CD4-positive, alpha-beta T cell treated with Interleukin-1 beta for 1 hour (primary cell): Measurements from ENCODE around the gene ASIP.
A peak's percentile ranks its signal among the peaks of the same experiment; 100 is the strongest.
"Not testable (repeated sequence)": the region's sequence is repeated elsewhere in the genome, so short reads cannot be mapped to it uniquely, and the experiment has no call there.

ENCODE experiments used
- DNase-seq, 2 donors: peaks; one replicate each; pipeline ENCODE4 v3.0.0-alpha.2; 2020 to 2022

ASIP gene, protein sequence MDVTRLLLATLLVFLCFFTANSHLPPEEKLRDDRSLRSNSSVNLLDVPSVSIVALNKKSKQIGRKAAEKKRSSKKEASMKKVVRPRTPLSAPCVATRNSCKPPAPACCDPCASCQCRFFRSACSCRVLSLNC

GRCh38 chr20:34240693-34241615, at the start of gene ASIP:
TSS of gene ASIP (plus strand) at chr20:34241423. CDS start at chr20:34260375, 18,952 bp downstream.
- DNase-seq: no peak

DNA sequence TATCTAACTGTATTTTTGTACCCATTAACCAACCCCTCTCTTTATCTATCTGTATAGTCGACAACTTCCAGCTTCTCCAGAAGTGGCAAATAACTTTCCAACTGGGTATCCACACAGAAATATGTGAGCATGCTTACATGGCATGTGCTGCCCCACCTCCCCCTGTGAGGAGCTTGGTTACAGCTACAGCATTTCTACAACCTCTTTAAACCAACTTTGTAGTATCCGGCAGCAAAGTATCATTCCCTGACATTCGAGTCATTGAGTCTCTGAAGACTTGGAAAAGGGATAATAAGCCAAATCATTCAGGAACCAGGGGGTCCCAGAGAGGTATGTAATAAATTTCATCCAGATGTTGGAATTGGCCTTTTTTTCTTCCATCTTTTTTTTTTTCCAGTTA, 48.2 kb upstream of the ASIP start:
- no peak for DNase-seq

DNA sequence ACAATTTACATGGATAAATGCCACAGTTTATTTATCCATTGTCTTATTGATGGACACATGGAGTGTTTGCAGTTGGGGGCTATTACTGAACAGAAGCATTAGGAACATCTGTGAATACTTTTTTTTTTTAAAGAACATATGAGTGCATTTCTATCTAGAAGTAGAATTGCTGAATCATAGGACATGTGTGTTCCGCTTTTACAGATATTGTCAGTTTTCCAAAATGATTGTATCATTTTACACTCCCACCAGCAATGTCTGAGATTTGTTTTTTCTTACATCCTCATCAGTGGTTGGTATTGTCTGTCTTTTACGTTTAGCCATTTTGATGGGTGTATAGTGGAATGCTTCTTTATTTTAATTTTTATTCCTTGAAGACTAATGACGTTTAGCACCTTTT, 42.0 kb upstream of the ASIP start:
- no peak for DNase-seq

- DNase-seq: no peak
Observed at GRCh38 chr20:34200023-34200422, 41.2 kb upstream of the ASIP start.

GRCh38 chr20:34201531-34201930, 39.7 kb upstream of the ASIP start:
- no peak for DNase-seq

DNA sequence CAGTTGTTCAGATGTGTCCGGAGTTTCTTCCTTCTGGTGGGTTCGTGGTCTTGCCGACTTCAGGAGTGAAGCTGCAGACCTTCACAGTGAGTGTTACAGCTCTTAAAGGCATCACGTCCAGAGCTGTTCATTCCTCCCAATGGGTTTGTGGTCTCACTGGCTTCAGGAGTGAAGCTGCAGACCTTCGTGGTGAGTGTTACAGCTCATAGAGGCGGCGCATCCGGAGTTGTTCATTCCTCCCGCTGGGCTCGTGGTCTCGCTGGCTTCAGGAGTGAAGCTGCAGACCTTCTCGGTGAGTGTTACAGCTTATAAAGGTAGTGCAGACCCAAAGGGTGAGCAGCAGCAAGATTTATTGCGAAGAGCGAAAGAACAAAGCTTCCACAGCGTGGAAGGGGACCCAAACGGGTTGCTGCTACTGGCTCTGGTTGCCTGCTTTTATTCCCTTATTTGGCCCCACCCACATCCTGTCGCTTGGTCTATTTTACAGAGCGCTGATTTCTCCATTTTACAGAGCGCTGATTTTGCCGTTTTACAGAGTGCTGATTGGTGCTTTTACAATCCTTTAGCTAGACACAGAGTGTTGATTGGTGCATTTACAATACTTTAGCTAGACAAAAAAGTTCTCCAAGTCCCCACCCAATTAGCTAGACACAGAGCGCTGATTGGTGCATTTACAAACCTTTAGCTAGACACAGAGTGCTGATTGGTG, 35.9 kb upstream of the ASIP start:
- peak in 1 of 2 donors; percentile 1 for DNase-seq

- no peak for DNase-seq
Observed at GRCh38 chr20:34209111-34209510, 32.1 kb upstream of the ASIP start.

DNA sequence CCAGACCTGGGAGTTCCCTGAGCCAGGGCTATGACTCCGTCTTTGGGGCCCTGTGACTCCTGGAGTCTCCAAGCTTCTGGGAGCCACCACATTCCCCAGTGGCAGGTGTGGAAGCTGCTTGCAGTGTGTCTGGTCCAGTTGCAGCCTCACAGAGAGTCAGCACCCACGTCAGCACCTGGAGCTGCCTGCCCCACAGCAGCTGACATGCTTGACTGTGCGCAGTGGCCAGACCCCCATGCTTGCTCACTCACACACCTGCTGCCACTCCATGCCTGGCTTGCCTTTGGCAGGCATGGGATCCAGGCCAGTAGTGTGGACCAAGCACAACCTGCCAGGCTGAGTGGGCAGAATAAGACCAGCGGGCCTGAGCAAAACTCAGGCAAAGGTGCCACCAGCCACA, 31.0 kb upstream of the ASIP start:
- no peak for DNase-seq

GRCh38 chr20:34211591-34211990, 29.6 kb upstream of the ASIP start:
- DNase-seq: no peak

GRCh38 chr20:34213213-34213612, 28.0 kb upstream of the ASIP start:
- no peak for DNase-seq

- peak; percentile 5 to 47 for DNase-seq
Observed at GRCh38 chr20:34215711-34216381, 25.4 kb upstream of the ASIP start.

DNA sequence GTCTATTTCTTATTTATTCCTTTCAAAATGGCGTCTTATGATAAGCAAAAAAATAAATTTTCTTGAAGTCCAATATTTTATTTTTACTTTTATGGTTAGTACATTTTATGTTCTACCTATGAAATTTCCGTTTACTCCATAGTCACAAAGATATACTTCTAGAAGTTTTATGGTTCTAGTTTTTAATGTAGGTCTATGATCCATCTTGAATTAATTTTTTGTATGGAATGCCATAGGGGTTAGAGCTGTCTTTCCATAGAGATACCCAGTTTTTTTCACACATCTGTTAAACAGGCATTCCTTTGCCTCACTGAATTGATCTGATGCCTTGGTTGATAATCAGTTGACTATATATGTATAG, 24.9 kb upstream of the ASIP start:
- DNase-seq: no peak

GRCh38 chr20:34220561-34220960, 20.7 kb upstream of the ASIP start:
- no peak for DNase-seq

DNA sequence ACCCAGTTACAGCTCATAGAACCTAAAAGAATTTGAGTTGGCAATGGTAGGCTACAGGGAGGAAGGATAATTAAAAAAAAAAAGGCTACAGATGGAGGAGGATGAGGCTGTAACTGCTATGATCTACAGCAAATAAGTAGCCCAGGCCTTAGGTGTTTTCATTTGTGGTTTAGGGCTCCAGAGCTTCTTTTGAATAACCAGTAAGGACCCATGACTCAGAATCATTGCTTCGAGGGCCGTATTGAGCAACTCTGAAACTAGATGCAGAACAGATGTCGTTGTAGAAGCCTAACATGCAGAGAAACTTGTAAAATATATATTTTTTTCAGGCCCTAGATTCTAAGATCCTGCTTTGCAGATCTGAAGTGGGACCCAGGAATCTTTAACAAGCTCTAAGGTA, 19.0 kb upstream of the ASIP start:
- no peak for DNase-seq

DNA sequence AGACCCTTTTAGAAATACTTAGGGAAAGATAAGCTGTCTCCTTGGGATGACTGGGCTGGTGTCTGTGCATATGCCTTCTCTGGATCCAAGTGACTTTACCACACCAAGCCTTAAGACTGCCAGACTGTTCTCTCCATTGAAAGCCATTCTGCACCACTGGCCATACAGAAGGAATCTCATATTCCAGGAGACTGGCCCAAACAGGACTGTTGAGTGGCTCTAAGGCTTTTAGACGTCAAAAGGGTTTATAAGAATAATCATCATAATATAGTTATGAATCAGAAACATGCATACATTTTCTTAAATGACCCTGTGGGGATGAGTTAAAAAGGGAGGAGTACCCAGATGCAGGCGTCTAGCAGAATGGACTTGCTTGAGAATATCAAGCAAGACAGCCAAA, 17.0 kb upstream of the ASIP start:
- DNase-seq: not testable (repeated sequence)

DNA sequence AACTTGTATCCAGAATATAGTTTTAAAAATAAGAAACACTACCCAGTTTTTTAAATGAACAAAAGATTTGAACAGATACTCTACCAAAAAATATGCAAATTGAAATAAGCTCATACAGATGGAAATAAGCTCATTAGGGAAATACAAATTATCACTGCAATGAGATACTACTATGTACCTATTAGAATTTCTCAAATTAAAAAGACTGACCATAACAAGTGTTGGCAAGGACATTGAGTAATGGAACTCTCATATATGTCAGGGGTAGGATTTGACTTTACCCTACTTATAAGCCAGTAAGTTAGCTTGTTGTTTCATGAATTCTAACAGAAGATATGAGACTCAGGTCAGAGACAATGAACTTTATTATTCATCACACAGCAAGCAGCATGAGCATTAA, 9.6 kb upstream of the ASIP start:
- DNase-seq: no peak

DNA sequence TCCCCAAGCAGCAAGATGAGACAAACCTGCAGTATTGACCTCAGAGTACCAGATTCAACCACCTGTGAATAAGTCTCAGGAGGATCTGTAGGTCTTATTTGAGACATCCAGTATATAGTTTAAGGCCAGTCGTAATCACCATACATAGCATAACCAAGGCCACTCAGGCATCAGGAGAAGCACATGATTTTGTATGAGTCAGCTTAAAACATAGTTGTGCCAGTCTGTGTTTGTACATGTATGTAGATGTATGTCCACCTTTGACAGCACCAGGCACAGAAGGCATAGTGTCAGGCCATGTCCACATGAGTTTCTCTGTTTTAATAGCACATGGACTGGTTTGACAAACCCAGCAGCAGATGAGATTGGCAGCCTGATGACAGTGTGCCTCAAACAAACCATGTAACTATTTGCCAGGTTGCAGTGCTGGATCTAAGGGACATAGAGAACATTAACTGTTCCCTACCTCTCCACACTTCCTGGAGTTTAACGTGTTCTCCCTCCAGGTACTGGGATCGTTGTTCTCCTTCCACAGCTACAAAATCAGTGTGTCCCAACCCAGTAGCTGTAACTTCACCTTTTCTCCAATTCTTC, 8.6 kb upstream of the ASIP start:
- DNase-seq: no peak

GRCh38 chr20:34233687-34234086, 7.5 kb upstream of the ASIP start:
- DNase-seq: no peak

DNA sequence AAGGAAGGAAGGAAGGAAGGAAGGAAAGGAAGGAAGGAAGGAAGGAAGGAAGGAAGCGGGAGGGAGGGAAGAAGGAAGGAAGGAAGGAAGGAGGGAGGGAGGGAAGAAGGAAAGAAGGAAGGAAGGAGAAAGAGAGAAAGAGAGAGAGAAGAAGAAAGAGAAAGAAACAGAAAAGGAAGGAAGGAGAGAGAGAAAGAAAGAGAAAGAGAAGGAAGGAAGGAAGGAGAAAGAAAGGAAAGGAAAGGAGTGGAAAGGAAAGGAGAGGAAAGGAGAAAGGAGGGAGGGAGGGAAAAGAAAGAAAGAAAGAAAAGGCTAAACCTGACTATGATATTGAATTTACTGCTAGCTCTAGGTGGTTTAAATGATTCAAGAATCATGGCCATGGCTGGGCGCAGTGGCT, 5.3 kb upstream of the ASIP start:
- DNase-seq: no peak

- DNase-seq: no peak
Observed at GRCh38 chr20:34237942-34238341, 3.3 kb upstream of the ASIP start.

GRCh38 chr20:34240121-34240520, 1.1 kb upstream of the ASIP start:
- DNase-seq: no peak

- DNase-seq: not testable (repeated sequence)
Observed at GRCh38 chr20:34242015-34242414, 792 bp downstream of the ASIP start.

DNA sequence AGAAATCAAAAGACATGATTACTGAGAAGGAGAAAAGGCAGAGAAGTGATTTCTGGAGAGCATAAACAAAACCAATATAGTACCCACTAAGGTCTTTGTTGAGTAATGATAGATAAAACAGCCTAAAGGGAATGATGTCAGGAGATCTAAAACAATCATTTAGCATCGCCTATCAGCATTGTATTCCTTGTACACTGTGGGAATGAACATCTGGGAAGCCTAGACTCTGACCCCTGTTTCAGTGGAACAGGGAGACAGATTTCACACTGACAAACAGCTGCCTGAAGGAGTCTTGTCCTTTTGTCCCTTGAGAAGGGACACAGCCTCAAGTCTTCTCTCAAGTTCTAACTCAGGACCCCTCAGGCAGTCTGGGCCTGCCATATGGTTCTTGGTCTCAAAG, 1.7 kb downstream of the ASIP start:
- no peak for DNase-seq
